H9 (cell line): ENCODE data around the gene AKT1. TPM values are rescaled to one million over a fixed set of nuclear protein-coding genes. Genes with fewer than 3 reads are reported as not detected.

Source experiments
- DNase-seq: peaks from one replicate; pipeline ENCODE4 v3.0.0-alpha.2; 2017
- H2AFZ ChIP-seq: one replicate; pipeline ENCODE4 v1.6.1; 2013; ENCODE audit warnings: mild to moderate bottlenecking, low read length, control low read depth, moderate library complexity
- H2AK5ac ChIP-seq: 2 replicates; pipeline ENCODE4 v1.6.1; 2013; ENCODE audit warnings: low read length, control low read depth, mixed read lengths; ENCODE audit not compliant: insufficient read length
- H2BK120ac ChIP-seq: one replicate; pipeline ENCODE4 v1.6.1; 2013; ENCODE audit warnings: low read depth, mild to moderate bottlenecking, low read length, control low read depth, inconsistent platforms; ENCODE audit not compliant: poor library complexity, severe bottlenecking
- H2BK12ac ChIP-seq: 2 replicates; pipeline ENCODE4 v1.6.1; 2013; ENCODE audit warnings: low read length, control low read depth, mixed read lengths, low read depth; ENCODE audit not compliant: insufficient read length
- H2BK15ac ChIP-seq: 2 replicates; pipeline ENCODE4 v1.6.1; 2013; ENCODE audit warnings: low read depth, low read length, control low read depth
- H2BK20ac ChIP-seq: one replicate; pipeline ENCODE4 v1.6.1; 2013; ENCODE audit warnings: low read depth, mild to moderate bottlenecking, low read length, control low read depth, inconsistent platforms; ENCODE audit not compliant: poor library complexity, severe bottlenecking
- H2BK5ac ChIP-seq: 2 replicates; pipeline ENCODE4 v1.6.1; 2013; ENCODE audit warnings: low read length, control low read depth, mixed read lengths; ENCODE audit not compliant: insufficient read length
- H3K14ac ChIP-seq: 2 replicates; pipeline ENCODE4 v1.6.1; 2013; ENCODE audit warnings: low read length, control low read depth; ENCODE audit not compliant: insufficient read depth
- H3K18ac ChIP-seq: 2 replicates; pipeline ENCODE4 v1.6.1; 2013; ENCODE audit warnings: low read depth, mild to moderate bottlenecking, mixed read lengths, low read length, control low read depth; ENCODE audit not compliant: insufficient read length
- H3K23ac ChIP-seq: 2 replicates; pipeline ENCODE4 v1.6.1; 2013; ENCODE audit warnings: low read length, control low read depth, mixed read lengths, low read depth; ENCODE audit not compliant: insufficient read length
- H3K23me2 ChIP-seq: 2 replicates; pipeline ENCODE4 v1.6.1; 2013; ENCODE audit warnings: low read depth, mild to moderate bottlenecking, mixed read lengths, low read length, control low read depth; ENCODE audit not compliant: insufficient read length, poor library complexity, severe bottlenecking
- H3K27ac ChIP-seq: 2 replicates; pipeline ENCODE4 v1.5.1; 2013; ENCODE audit warnings: low read length, control low read depth, mixed read lengths, low read depth; ENCODE audit not compliant: insufficient read length
- H3K27me3 ChIP-seq: 2 replicates; pipeline ENCODE4 v1.6.1; 2013; ENCODE audit warnings: low read length, control low read depth, inconsistent platforms; ENCODE audit not compliant: insufficient read depth
- H3K4ac ChIP-seq: 2 replicates; pipeline ENCODE4 v1.6.1; 2013; ENCODE audit warnings: low read depth, mild to moderate bottlenecking, control low read depth, inconsistent platforms, low read length, moderate library complexity
- H3K4me1 ChIP-seq: 2 replicates; pipeline ENCODE4 v1.6.1; 2013; ENCODE audit warnings: low read length, control low read depth, inconsistent platforms; ENCODE audit not compliant: insufficient read depth
- H3K4me2 ChIP-seq: 2 replicates; pipeline ENCODE4 v1.6.1; 2013; ENCODE audit warnings: low read length, control low read depth, mixed read lengths; ENCODE audit not compliant: insufficient read length, insufficient read depth
- H3K56ac ChIP-seq: 2 replicates; pipeline ENCODE4 v1.6.1; 2013; ENCODE audit warnings: low read depth, mild to moderate bottlenecking, mixed read lengths, low read length, control low read depth; ENCODE audit not compliant: insufficient read length
- H3K79me1 ChIP-seq: 2 replicates; pipeline ENCODE4 v1.6.1; 2013; ENCODE audit warnings: low read depth, mild to moderate bottlenecking, moderate library complexity, low read length, control low read depth, inconsistent platforms; ENCODE audit not compliant: insufficient read depth, poor library complexity, severe bottlenecking
- H3K79me2 ChIP-seq: 2 replicates; pipeline ENCODE4 v1.6.1; 2013; ENCODE audit warnings: low read length, control low read depth, inconsistent platforms; ENCODE audit not compliant: insufficient read depth
- H3K9ac ChIP-seq: 2 replicates; pipeline ENCODE4 v1.6.1; 2013; ENCODE audit warnings: low read length, control low read depth, mixed read lengths; ENCODE audit not compliant: insufficient read length; ENCODE audit errors: extremely low read depth
- H3K9me3 ChIP-seq: one replicate; pipeline ENCODE4 v1.6.1; 2013; ENCODE audit warnings: low read depth, low read length, inconsistent platforms; ENCODE audit not compliant: control insufficient read depth
- H3T11ph ChIP-seq: one replicate; pipeline ENCODE4 v1.6.1; 2013; ENCODE audit warnings: mild to moderate bottlenecking, low read length, control low read depth, inconsistent platforms
- H4K20me1 ChIP-seq: one replicate; pipeline ENCODE4 v1.6.1; 2013; ENCODE audit not compliant: control insufficient read depth, insufficient read length, insufficient read depth
- H4K5ac ChIP-seq: 2 replicates; pipeline ENCODE4 v1.6.1; 2013; ENCODE audit warnings: low read depth, mild to moderate bottlenecking, mixed read lengths, low read length, control low read depth; ENCODE audit not compliant: insufficient read length
- H4K8ac ChIP-seq: replicated peaks from 2 replicates; pipeline ENCODE4 v1.6.1; 2013; ENCODE audit warnings: low read length, control low read depth, mixed read lengths, low read depth; ENCODE audit not compliant: insufficient read length
- H4K91ac ChIP-seq: 2 replicates; pipeline ENCODE4 v1.6.1; 2013; ENCODE audit warnings: low read depth, mild to moderate bottlenecking, moderate library complexity, mixed read lengths, low read length, control low read depth; ENCODE audit not compliant: insufficient read length
- H3K27ac Mint-ChIP-seq, 3 experiments: 2 replicates in 2 of 3; 3 replicates in 1 of 3; pipeline ENCODE4 v1.8.0; 2020 to 2021; ENCODE audit warnings: mixed read lengths in 3 of 3, mild to moderate bottlenecking in 1 of 3, moderate library complexity in 1 of 3
- H3K27me3 Mint-ChIP-seq: 2 replicates; pipeline ENCODE4 v1.8.0; 2021; ENCODE audit warnings: low read depth, mild to moderate bottlenecking, moderate library complexity, mixed read lengths
- H3K36me3 Mint-ChIP-seq, 3 experiments: 2 replicates in 2 of 3; 3 replicates in 1 of 3; pipeline ENCODE4 v1.8.0; 2020 to 2021; ENCODE audit warnings: low read depth in 3 of 3, mixed read lengths in 3 of 3; ENCODE audit not compliant: insufficient read depth in 1 of 3
- H3K4me1 Mint-ChIP-seq, 2 experiments: 2 replicates each; pipeline ENCODE4 v1.8.0; 2020; ENCODE audit warnings: mixed read lengths in 2 of 2
- H3K4me3 Mint-ChIP-seq, 2 experiments: 2 replicates in 1 of 2; 3 replicates in 1 of 2; pipeline ENCODE4 v1.8.0; 2020 to 2021; ENCODE audit warnings: mild to moderate bottlenecking in 2 of 2, mixed read lengths in 2 of 2, moderate library complexity in 1 of 2
- H3K9me3 Mint-ChIP-seq, 2 experiments: 2 replicates in 1 of 2; 3 replicates in 1 of 2; pipeline ENCODE4 v1.8.0; 2020; ENCODE audit warnings: mild to moderate bottlenecking in 2 of 2, mixed read lengths in 2 of 2, moderate library complexity in 1 of 2
- CTCF ChIP-seq: fragments of 200-600 bp; sonication (generic); conservative IDR thresholded peaks from 3 replicates; pipeline ENCODE4 v1.8.0; 2021; ENCODE audit warnings: antibody characterized with exemption, mild to moderate bottlenecking
- WGBS: extraction: QIAGEN DNeasy Blood & Tissue Kit; methylation state at CpG from one replicate; pipeline ENCODE4 v1.1.7; 2013; ENCODE audit warnings: missing lambda C conversion rate, low lambda C conversion rate, mixed read lengths; ENCODE audit not compliant: insufficient read length; ENCODE audit errors: extremely low coverage; 5-methylcytosine and 5-hydroxymethylcytosine counted together
- total RNA-seq: library from RNA; stranded (reverse); gene quantifications from 2 replicates; pipeline ENCODE4 v1.2.1, GENCODE V29; 2021

AKT1 gene
- total RNA-seq, 1 experiment from 2014 or later: 101 TPM

- H3K9ac ChIP-seq: no peak overlapping the region
- H3T11ph ChIP-seq: no peak overlapping the region
- no peak overlapping the region for H4K5ac ChIP-seq
- H3K79me2 ChIP-seq: no peaks in the 10 kb centered on the region
- Mint-ChIP-seq H3K4me1 (peaks cover 13 to 16% of the 10 kb centered on the region in 2 experiments), H3K9me3 (no peaks in the 10 kb centered on the region), H3K4me3 (peak overlapping the region; percentile 24 to 48; a peak in 2 of 5 replicates), H3K27ac (no peak overlapping the region), H3K36me3 (no peaks in the 10 kb centered on the region), H3K27me3 (peaks cover 91% of the 10 kb centered on the region)
- H2AK5ac ChIP-seq: no peak overlapping the region
- H3K4ac ChIP-seq: no peak overlapping the region
- H3K27ac ChIP-seq: no peak overlapping the region
- H2BK120ac ChIP-seq: no peak overlapping the region
- H3K23me2 ChIP-seq: peaks cover 14% of the 10 kb centered on the region
- no peak for TF ChIP-seq CTCF
- no CpG with 5 or more reads among the region's 13 CpGs for WGBS
- DNase-seq: no peak
- no peak overlapping the region for H4K91ac ChIP-seq
- no peaks in the 10 kb centered on the region for H3K4me1 ChIP-seq
- H2BK20ac ChIP-seq: no peak overlapping the region
- no peak overlapping the region for H3K23ac ChIP-seq
- no peak overlapping the region for H2BK12ac ChIP-seq
- H3K56ac ChIP-seq: no peak overlapping the region
- H3K79me1 ChIP-seq: no peaks in the 10 kb centered on the region
- peak overlapping the region; percentile 51 for H3K18ac ChIP-seq
- no peaks in the 10 kb centered on the region for H3K9me3 ChIP-seq
- peak overlapping the region; percentile 68; the same call in 1 of the 2 replicates for H3K14ac ChIP-seq
- no peak overlapping the region for H2BK15ac ChIP-seq
- no peak overlapping the region for H2BK5ac ChIP-seq
- no peaks in the 10 kb centered on the region for H3K27me3 ChIP-seq
- peak overlapping the region; percentile 51 for H3K4me2 ChIP-seq
- H2AFZ ChIP-seq: no peak overlapping the region
- no peak overlapping the region for H4K8ac ChIP-seq
- no peaks in the 10 kb centered on the region for H4K20me1 ChIP-seq
Observed at GRCh38 chr14:104843006-104843405, 47.5 kb upstream of the AKT1 start.
